Measurements from ENCODE around the gene IL11.

The IL11 gene

GRCh38 chr19:55384920-55385723 lies 14.9 kb upstream of the IL11 start:
- peaks cover 47% of the 10 kb centered on the region for H3K36me3 ChIP-seq (ENCODE audit: low read depth)
- H3K9me3 ChIP-seq (ENCODE audit: severe bottlenecking), result no peaks in the 10 kb centered on the region
- no peaks in the 10 kb centered on the region for H3K27me3 ChIP-seq (ENCODE audit: insufficient read depth, poor library complexity, severe bottlenecking)
- peak overlapping the region; percentile 93 for H3K27ac ChIP-seq (ENCODE audit: poor library complexity, severe bottlenecking)
- H3K4me1 ChIP-seq (ENCODE audit: insufficient read depth, poor library complexity, severe bottlenecking), result peaks cover 9% of the 10 kb centered on the region
- TF ChIP-seq CTCF (IDR thresholded peaks at IDR 0.05; ENCODE audit: poor library complexity, severe bottlenecking), result no peak
- ATAC-seq (ENCODE audit: low read depth) (peak; percentile 75), DNase-seq (ENCODE audit: low spot score) (peak; percentile 91)
- peak overlapping the region; percentile 73 for H3K4me3 ChIP-seq (ENCODE audit: severe bottlenecking)

GRCh38 chr19:55384131-55384919 lies 14.1 kb upstream of the IL11 start, which contains the start of gene TMEM238:
Gene TMEM238 (minus strand): TSS chr19:55384292. CDS start chr19:55384259, 33 bp downstream.
- peak; percentile 36 for TF ChIP-seq CTCF (IDR thresholded peaks at IDR 0.05; ENCODE audit: poor library complexity, severe bottlenecking)
- no peak for DNase-seq (ENCODE audit: low spot score)
- peak within 1 kb of the TSS; percentile 93 for H3K27ac ChIP-seq (ENCODE audit: poor library complexity, severe bottlenecking)

GRCh38 chr19:55383279-55384130 lies 13.2 kb upstream of the IL11 start:
- Histone ChIP-seq H3K27ac (ENCODE audit: poor library complexity, severe bottlenecking) (peak overlapping the region; percentile 93), H3K9me3 (ENCODE audit: severe bottlenecking) (no peaks in the 10 kb centered on the region), H3K4me3 (ENCODE audit: severe bottlenecking) (peak overlapping the region; percentile 73), H3K4me1 (ENCODE audit: insufficient read depth, poor library complexity, severe bottlenecking) (peaks cover 9% of the 10 kb centered on the region), H3K36me3 (ENCODE audit: low read depth) (peaks cover 31% of the 10 kb centered on the region), H3K27me3 (ENCODE audit: insufficient read depth, poor library complexity, severe bottlenecking) (no peaks in the 10 kb centered on the region)
- peak; percentile 35 for ATAC-seq (ENCODE audit: low read depth)
- DNase-seq (ENCODE audit: low spot score), result no peak
- peak; percentile 52 for TF ChIP-seq CTCF (IDR thresholded peaks at IDR 0.05; ENCODE audit: poor library complexity, severe bottlenecking)

More at GRCh38 chr19:55384131-55384919, 14.1 kb upstream of the IL11 start, which contains the start of gene TMEM238:
- H3K4me3 ChIP-seq (ENCODE audit: severe bottlenecking), result peak within 1 kb of the TSS; percentile 73
- ATAC-seq (ENCODE audit: low read depth), result peak; percentile 7; the same call in 2 of the 3 replicates
- H3K4me1 ChIP-seq (ENCODE audit: insufficient read depth, poor library complexity, severe bottlenecking), result peaks cover 9% of the 10 kb centered on the region
- peaks cover 39% of the 10 kb centered on the region for H3K36me3 ChIP-seq (ENCODE audit: low read depth)
- H3K9me3 ChIP-seq (ENCODE audit: severe bottlenecking), result no peaks in the 10 kb centered on the region
- no peaks in the 10 kb centered on the region for H3K27me3 ChIP-seq (ENCODE audit: insufficient read depth, poor library complexity, severe bottlenecking)

- no peaks in the 10 kb centered on the region for H3K9me3 ChIP-seq (ENCODE audit: severe bottlenecking)
- ATAC-seq (ENCODE audit: low read depth) (no peak), DNase-seq (ENCODE audit: low spot score) (no peak)
- H3K4me3 ChIP-seq (ENCODE audit: severe bottlenecking), result peak overlapping the region; percentile 73
- H3K27ac ChIP-seq (ENCODE audit: poor library complexity, severe bottlenecking), result peak overlapping the region; percentile 93
- no peaks in the 10 kb centered on the region for H3K27me3 ChIP-seq (ENCODE audit: insufficient read depth, poor library complexity, severe bottlenecking)
- H3K4me1 ChIP-seq (ENCODE audit: insufficient read depth, poor library complexity, severe bottlenecking), result peaks cover 7% of the 10 kb centered on the region
- no peak for TF ChIP-seq CTCF (IDR thresholded peaks at IDR 0.05; ENCODE audit: poor library complexity, severe bottlenecking)
- peaks cover 22% of the 10 kb centered on the region for H3K36me3 ChIP-seq (ENCODE audit: low read depth)
These were observed 12.3 kb upstream of the IL11 start for GRCh38 chr19:55382522-55383054.

Measured in RWPE2 (cell line).